B cell (primary cell): Measurements from ENCODE around the gene ZP1. TPM values are rescaled to one million over a fixed set of nuclear protein-coding genes. Genes with fewer than 3 reads are reported as not detected.

Experiments
- ATAC-seq: fragments of 200-7000 bp; cut with Tn5 transposase; one replicate; pipeline ENCODE4 v1.10.0; 2021; ENCODE audit warnings: low read depth, mild to moderate bottlenecking, moderate number of reproducible peaks, moderate library complexity
- CTCF ChIA-PET: fragments of 350-600 bp; sonication (Branson Sonifier 250); formaldehyde crosslinking; loops from one replicate; lab custom pipeline; 2021; ENCODE audit warnings: antibody characterized with exemption, inconsistent platforms; lab: Charles Lee
- POLR2A ChIA-PET: fragments of 350-600 bp; sonication (Branson Sonifier 250); formaldehyde crosslinking; loops from one replicate; lab custom pipeline; 2021; ENCODE audit warnings: antibody characterized with exemption; lab: Charles Lee
- DNase-seq: peaks from one replicate; pipeline ENCODE4 v3.0.0; 2013
- H2AFZ ChIP-seq: 2 replicates; pipeline ENCODE4 v1.6.1; 2012; ENCODE audit warnings: mild to moderate bottlenecking, low read depth, low read length; ENCODE audit not compliant: insufficient read depth, poor library complexity, severe bottlenecking
- H3K27ac ChIP-seq, 2 donors: 1 replicate in 1 of 2; 2 replicates in 1 of 2; pipeline ENCODE4 v1.5.1; 2012 to 2013; ENCODE audit warnings: low read length in 2 of 2, mild to moderate bottlenecking in 2 of 2, moderate library complexity in 1 of 2
- H3K27me3 ChIP-seq, 4 experiments: fragments of 200-600 bp in 1 of 4; sonication (generic) in 1 of 4; replicated peaks in 1 of 4; 1 replicate in 2 of 4; 2 replicates in 2 of 4; pipeline versions ENCODE4 v1.6.1 to v1.7.0; 2013 to 2016; ENCODE audit warnings: low read length in 3 of 4, mild to moderate bottlenecking in 2 of 4, mixed read lengths in 1 of 4, moderate library complexity in 1 of 4; ENCODE audit not compliant: insufficient read depth in 4 of 4, control insufficient read depth in 3 of 4; ENCODE audit errors: control extremely low read depth in 1 of 4
- H3K36me3 ChIP-seq, 2 experiments: replicated peaks in 1 of 2; 1 replicate in 1 of 2; 2 replicates in 1 of 2; pipeline versions ENCODE4 v1.6.1 to v1.7.1; 2013; ENCODE audit warnings: low read length in 1 of 2; ENCODE audit not compliant: insufficient read depth in 2 of 2, control insufficient read depth in 1 of 2; ENCODE audit errors: control extremely low read depth in 1 of 2, extremely low read depth in 1 of 2
- H3K4me1 ChIP-seq, 2 donors: fragments of 200-600 bp in 1 of 2; sonication (generic) in 1 of 2; 1 replicate in 1 of 2; 2 replicates in 1 of 2; pipeline versions ENCODE4 v1.5.1 to v1.6.1; 2013 to 2017; ENCODE audit warnings: low read length in 2 of 2; ENCODE audit not compliant: control insufficient read depth in 2 of 2, insufficient read depth in 2 of 2
- H3K4me2 ChIP-seq: replicated peaks from 2 replicates; pipeline ENCODE3; 2012; ENCODE audit warnings: mild to moderate bottlenecking, low read depth, low read length; ENCODE audit not compliant: poor library complexity, severe bottlenecking
- H3K4me3 ChIP-seq, 5 experiments: fragments of 200-600 bp in 1 of 5; sonication (generic) in 1 of 5; 1 replicate in 3 of 5; 2 replicates in 2 of 5; pipeline versions ENCODE4 v1.5.1 to v1.7.0; 2011 to 2016; ENCODE audit warnings: low read length in 4 of 5, mild to moderate bottlenecking in 4 of 5, low read depth in 2 of 5, control low read depth in 1 of 5, moderate library complexity in 1 of 5; ENCODE audit not compliant: insufficient read depth in 1 of 5; ENCODE audit errors: control extremely low read depth in 1 of 5, extremely low read depth in 1 of 5
- H3K79me2 ChIP-seq: fragments of 200-600 bp; sonication (generic); one replicate; pipeline ENCODE4 v1.6.0; 2016; ENCODE audit warnings: low read length; ENCODE audit not compliant: control insufficient read depth, insufficient read depth
- H3K9ac ChIP-seq: fragments of 200-600 bp; sonication (generic); 2 replicates; pipeline ENCODE4 v1.6.1; 2017; ENCODE audit warnings: mild to moderate bottlenecking, low read length, moderate library complexity
- H3K9me3 ChIP-seq, 3 donors: one replicate each; pipeline versions ENCODE4 v1.6.1 to v1.7.1; 2013; ENCODE audit warnings: low read length in 2 of 3; ENCODE audit not compliant: control insufficient read depth in 2 of 3, insufficient read depth in 1 of 3; ENCODE audit errors: control extremely low read depth in 1 of 3
- H4K20me1 ChIP-seq: 2 replicates; pipeline ENCODE4 v1.6.0; 2012; ENCODE audit warnings: mild to moderate bottlenecking, low read length; ENCODE audit not compliant: insufficient read depth, control insufficient read depth, poor library complexity, severe bottlenecking
- H3K27ac Mint-ChIP-seq: one replicate; pipeline ENCODE4 v1.8.0; 2021; ENCODE audit warnings: mixed read lengths
- H3K27me3 Mint-ChIP-seq: one replicate; pipeline ENCODE4 v1.8.0; 2021; ENCODE audit warnings: mixed read lengths
- H3K4me1 Mint-ChIP-seq: one replicate; pipeline ENCODE4 v1.8.0; 2021; ENCODE audit warnings: mixed read lengths
- H3K4me3 Mint-ChIP-seq: one replicate; pipeline ENCODE4 v1.8.0; 2021; ENCODE audit warnings: mixed read lengths
- H3K9me3 Mint-ChIP-seq: one replicate; pipeline ENCODE4 v1.8.0; 2022; ENCODE audit warnings: mixed read lengths; ENCODE audit not compliant: insufficient read depth
- CTCF ChIP-seq: fragments of 200-600 bp; IDR thresholded peaks from one replicate; pipeline ENCODE4 v1.8.0; 2022; ENCODE audit warnings: antibody characterized with exemption, mild to moderate bottlenecking
- EZH2 ChIP-seq: IDR thresholded peaks from 2 replicates; pipeline ENCODE4 v1.6.1; 2012; ENCODE audit warnings: borderline replicate concordance, low read depth, mild to moderate bottlenecking, moderate library complexity, low read length; ENCODE audit not compliant: insufficient read depth, poor library complexity, severe bottlenecking
- WGBS: methylation state at CpG from one replicate; pipeline ENCODE4 v1.1.5; 2013; ENCODE audit warnings: missing lambda C conversion rate; ENCODE audit not compliant: insufficient coverage; 5-methylcytosine and 5-hydroxymethylcytosine counted together
- intact Hi-C: fragments of 100-400 bp; cut with micrococcal nuclease; formaldehyde crosslinking; loops from one replicate; pipeline ENCODE4 v1.10.0; 2022
- polyA plus RNA-seq: library from polyadenylated mRNA; depleted of rRNA; stranded (reverse); fragments of >200 nt; gene quantifications from 2 replicates; pipeline ENCODE4 v1.2.3, GENCODE V29; 2012
- total RNA-seq, 2 donors: library from RNA; stranded (reverse); fragments of 120-200 nt in 1 of 2; gene quantifications; 1 replicate in 1 of 2; 2 replicates in 1 of 2; pipeline versions ENCODE4 v1.2.3 to v1.2.4, GENCODE V29; 2013 to 2022

ZP1 gene
- total and polyA plus RNA-seq, 2 donors (not counting 1 experiment from before 2014, with no cell fraction given) = 0.06 TPM; not detected in 1

- TF ChIP-seq CTCF (no peak), EZH2 (no peak)
- Histone ChIP-seq H3K9me3 (peaks cover 0 to 4% (median 0%) of the 10 kb centered on the region in 3 donors), H4K20me1 (peaks cover 58% of the 10 kb centered on the region), H3K9ac (no peak overlapping the region), H3K27ac (no peak overlapping the region), H3K4me3 (no peak overlapping the region), H2AFZ (no peak overlapping the region), H3K79me2 (peaks cover 28% of the 10 kb centered on the region), H3K4me2 (no peak overlapping the region), H3K36me3 (peaks cover 0 to 37% of the 10 kb centered on the region in 2 experiments), H3K27me3 (peaks cover 0 to 30% (median 7%) of the 10 kb centered on the region in 4 experiments), H3K4me1 (peaks cover 42 to 47% of the 10 kb centered on the region in 2 donors)
- WGBS = 100% methylated on average over 3 of the region's 5 CpGs
- intact Hi-C loops = no loop called here
- peaks cover 7% of the 10 kb centered on the region for H3K27me3 Mint-ChIP-seq
- H3K27ac Mint-ChIP-seq = no peak overlapping the region
- CTCF ChIA-PET = interaction anchor here (0.9 to 1.7 kb wide), 2 partner anchors 8 to 26 kb away, joined by 3 to 9 read pairs; no protein-coding TSS in a partner anchor
- POLR2A ChIA-PET = interaction anchor here (1.1 to 1.6 kb wide), 2 partner anchors 8 to 10 kb away, joined by 4 to 5 read pairs; partner anchors contain the start of gene TMEM109
- H3K9me3 Mint-ChIP-seq = no peaks in the 10 kb centered on the region
- DNase-seq (no peak), ATAC-seq (no peak)
- H3K4me1 Mint-ChIP-seq = peaks cover 43% of the 10 kb centered on the region
- H3K4me3 Mint-ChIP-seq = peak overlapping the region; percentile 54
Measured at GRCh38 chr11:60923326-60923725, 56.0 kb downstream of the ZP1 start.

- DNase-seq = no peak
- Mint-ChIP-seq H3K4me3 (peak overlapping the region; percentile 82), H3K27me3 (peaks cover 7% of the 10 kb centered on the region), H3K4me1 (peaks cover 39% of the 10 kb centered on the region), H3K9me3 (no peaks in the 10 kb centered on the region), H3K27ac (no peak overlapping the region)
- Histone ChIP-seq H4K20me1 (peaks cover 54% of the 10 kb centered on the region), H3K9ac (peak overlapping the region; percentile 67), H3K27me3 (peaks cover 0 to 30% (median 7%) of the 10 kb centered on the region in 4 experiments), H3K27ac (no peak overlapping the region), H3K4me1 (peaks cover 37 to 43% of the 10 kb centered on the region in 2 donors), H2AFZ (no peak overlapping the region), H3K36me3 (peaks cover 0 to 37% of the 10 kb centered on the region in 2 experiments), H3K4me2 (peak overlapping the region; percentile 94), H3K79me2 (peaks cover 24% of the 10 kb centered on the region), H3K4me3 (peak overlapping the region in 3 of 5 experiments; percentile 51 to 69 (median 61)), H3K9me3 (peaks cover 0 to 4% (median 0%) of the 10 kb centered on the region in 3 donors)
- intact Hi-C loops = no loop called here
- WGBS = 70% methylated on average over 6 of the region's 6 CpGs
- no peak for TF ChIP-seq EZH2
- TF ChIP-seq CTCF = no peak
- no peak for ATAC-seq
- CTCF ChIA-PET = interaction anchor here (0.9 to 1.7 kb wide), 2 partner anchors 9 to 27 kb away, joined by 3 to 9 read pairs; no protein-coding TSS in a partner anchor
- POLR2A ChIA-PET = interaction anchor here (1.1 to 1.6 kb wide), 2 partner anchors 9 to 10 kb away, joined by 4 to 5 read pairs; partner anchors contain the start of gene TMEM109
Measured at GRCh38 chr11:60923800-60924109, 56.4 kb downstream of the ZP1 start.
